Effector CD8-positive, alpha-beta T cell (primary cell): ENCODE data around the gene IGFBPL1.
"Not testable (repeated sequence)": the region's sequence is repeated elsewhere in the genome, so short reads cannot be mapped to it uniquely, and the experiment has no call there.

ENCODE experiments used
- DNase-seq: peaks from one replicate; lab custom pipeline; 2025; lab: John Stamatoyannopoulos, UW

Gene IGFBPL1

GRCh38 chr9:38399191-38399590, 25.1 kb downstream of the IGFBPL1 start:
- DNase-seq: not testable (repeated sequence)

- DNase-seq: no peak
These were observed 27.9 kb downstream of the IGFBPL1 start for GRCh38 chr9:38396371-38396671.

GRCh38 chr9:38395653-38396370, 28.4 kb downstream of the IGFBPL1 start:
- DNase-seq: no peak

- DNase-seq: no peak
These were observed 29.8 kb downstream of the IGFBPL1 start for GRCh38 chr9:38394416-38394815.

- no peak for DNase-seq
These were observed 31.0 kb downstream of the IGFBPL1 start for GRCh38 chr9:38393128-38393796.

GRCh38 chr9:38392235-38393127, 31.8 kb downstream of the IGFBPL1 start, which contains the start of gene ALDH1B1:
Gene ALDH1B1 (plus strand): TSS chr9:38392702. CDS start chr9:38395749, 3,047 bp downstream.
- DNase-seq: peak; percentile 17

GRCh38 chr9:38391278-38392118, 32.8 kb downstream of the IGFBPL1 start:
- DNase-seq: no peak

- DNase-seq: no peak
These were observed 33.4 kb downstream of the IGFBPL1 start for GRCh38 chr9:38390851-38391250.

- no peak for DNase-seq
These were observed 33.8 kb downstream of the IGFBPL1 start for GRCh38 chr9:38390442-38390841.

GRCh38 chr9:38389313-38389712, 34.9 kb downstream of the IGFBPL1 start:
- DNase-seq: no peak

GRCh38 chr9:38388283-38389223, 35.7 kb downstream of the IGFBPL1 start:
- DNase-seq: no peak

GRCh38 chr9:38387751-38388150, 36.5 kb downstream of the IGFBPL1 start:
- DNase-seq: no peak

GRCh38 chr9:38387066-38387465, 37.2 kb downstream of the IGFBPL1 start:
- no peak for DNase-seq

GRCh38 chr9:38386319-38386895, 37.8 kb downstream of the IGFBPL1 start:
- no peak for DNase-seq

- DNase-seq: no peak
These were observed 38.4 kb downstream of the IGFBPL1 start for GRCh38 chr9:38385896-38386295.

GRCh38 chr9:38384990-38385848, 39.0 kb downstream of the IGFBPL1 start:
- no peak for DNase-seq

- DNase-seq: no peak
These were observed 42.1 kb downstream of the IGFBPL1 start for GRCh38 chr9:38382141-38382540.

GRCh38 chr9:38380872-38381534, 43.3 kb downstream of the IGFBPL1 start:
- no peak for DNase-seq
